ENCODE measurements around the gene UBE2E3.

- TF ChIP-seq ZFX (IDR thresholded peaks at IDR 0.05) (no peak), CTCF (conservative IDR thresholded peaks at IDR 0.05) (no peak)
These were observed 19.0 kb downstream of the UBE2E3 start for GRCh38 chr2:180999274-180999964.

Data from C4-2B (cell line).